GM19328 (cell line): Measurements from ENCODE around the gene OR10J5.

Experiments used
- ATAC-seq: cut with Tn5 transposase; IDR thresholded peaks from one replicate; pipeline ENCODE4 v1.9.1; 2021; ENCODE audit warnings: mild to moderate bottlenecking, moderate library complexity; ENCODE audit not compliant: unreplicated experiment

Gene OR10J5

GRCh38 chr1:159492575-159493323 is 43.1 kb downstream of the OR10J5 start:
- ATAC-seq, result no peak
